ENCODE results near the gene SNAP23.
A peak's percentile ranks its signal among the peaks of the same experiment; 100 is the strongest.

Gene SNAP23

DNA sequence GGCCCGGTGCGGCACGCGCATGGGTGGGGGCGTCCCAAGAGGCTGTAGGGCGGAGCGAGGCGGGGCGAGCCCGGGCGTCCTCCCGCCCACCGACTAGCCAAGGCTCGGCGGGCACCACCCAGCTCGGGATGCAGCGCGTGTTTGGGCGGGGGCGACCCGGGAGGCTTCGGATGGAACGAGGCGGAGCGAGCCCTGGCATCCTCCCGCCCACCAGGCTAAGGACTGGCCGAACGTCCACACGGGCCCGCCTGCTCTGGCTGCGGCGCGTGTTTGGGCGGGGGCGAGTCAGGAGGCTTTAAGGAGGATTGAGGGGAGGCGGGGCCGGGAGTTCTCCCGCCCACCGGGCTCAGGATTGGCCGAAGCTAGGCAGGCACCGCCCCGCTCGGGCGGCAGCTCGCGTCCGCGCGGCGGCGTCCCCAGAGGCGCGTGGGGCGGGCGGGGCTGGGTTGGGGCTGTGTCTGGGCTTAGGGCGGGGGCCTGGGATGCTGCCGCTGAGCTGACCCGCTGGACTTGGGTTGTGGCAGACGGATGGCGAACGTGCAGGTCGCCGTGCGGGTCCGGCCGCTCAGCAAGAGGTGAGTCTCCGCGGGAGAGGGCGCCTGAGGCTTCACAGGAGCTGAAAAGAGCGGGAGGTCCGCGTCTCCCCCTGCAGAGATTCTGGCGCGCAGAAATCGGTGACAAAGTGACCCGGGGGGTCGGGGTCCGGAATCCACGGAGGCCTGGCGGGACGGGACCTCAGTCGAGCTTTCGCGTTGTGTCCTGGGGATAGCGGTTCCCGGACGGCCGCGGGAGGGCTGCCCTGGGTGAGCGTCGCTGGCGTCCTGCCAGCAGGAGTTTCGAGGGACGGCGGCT is 80.0 kb downstream of the SNAP23 start, which contains the start of gene STARD9:
Gene STARD9 (plus strand): TSS at position 419 of the 852 bp plus-strand sequence. CDS start 110 bp downstream, at position 529.
- DNase-seq, result peak; percentile 93 to 94

DNA sequence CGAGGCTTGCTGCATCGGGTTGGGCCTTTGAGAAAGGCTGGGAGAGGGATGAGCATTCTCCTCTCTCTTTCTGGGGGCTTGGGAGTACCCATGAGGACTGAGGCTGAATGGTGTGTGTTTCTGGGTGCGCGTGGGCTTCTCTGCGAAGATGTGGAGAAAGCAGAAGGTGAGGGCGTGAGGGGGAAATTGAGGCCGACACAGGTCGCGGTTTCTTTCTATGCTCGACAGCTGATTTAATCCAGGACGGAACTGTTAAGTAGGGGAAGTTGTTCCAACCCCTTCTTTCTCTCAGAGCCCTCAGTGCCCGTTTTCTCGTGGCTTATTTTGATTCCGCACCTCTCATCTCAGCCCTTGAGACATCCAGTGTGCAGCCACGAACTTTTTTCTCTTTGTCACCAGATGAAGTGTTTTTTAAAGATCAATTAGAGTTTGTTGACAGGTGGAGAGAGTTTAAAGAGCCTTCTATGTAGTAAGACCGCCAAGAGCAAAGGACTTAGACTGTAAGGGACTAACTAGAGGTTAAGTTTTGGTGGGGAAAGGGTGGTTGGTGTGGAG is 80.7 kb downstream of the SNAP23 start:
- no peak for DNase-seq

DNA sequence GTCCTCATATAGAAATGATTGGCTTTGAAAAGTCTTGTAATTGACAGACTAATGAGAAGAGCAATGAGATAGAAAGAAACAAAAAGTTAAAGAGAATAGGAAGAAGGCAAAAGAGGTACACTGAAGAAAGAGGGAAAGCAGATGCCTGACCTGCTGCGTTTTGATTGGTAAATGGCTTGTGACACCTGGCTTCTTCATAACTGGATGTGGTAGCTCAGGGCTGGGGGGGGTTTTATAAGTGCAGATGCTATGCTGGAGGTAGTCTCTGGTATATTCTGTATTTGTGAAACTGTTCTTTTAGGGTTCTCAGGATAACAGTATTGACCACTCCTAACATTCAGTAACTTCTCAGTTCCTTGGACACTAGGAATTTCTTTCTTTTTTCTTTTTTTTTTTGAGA is 81.3 kb downstream of the SNAP23 start:
- no peak for DNase-seq

DNA sequence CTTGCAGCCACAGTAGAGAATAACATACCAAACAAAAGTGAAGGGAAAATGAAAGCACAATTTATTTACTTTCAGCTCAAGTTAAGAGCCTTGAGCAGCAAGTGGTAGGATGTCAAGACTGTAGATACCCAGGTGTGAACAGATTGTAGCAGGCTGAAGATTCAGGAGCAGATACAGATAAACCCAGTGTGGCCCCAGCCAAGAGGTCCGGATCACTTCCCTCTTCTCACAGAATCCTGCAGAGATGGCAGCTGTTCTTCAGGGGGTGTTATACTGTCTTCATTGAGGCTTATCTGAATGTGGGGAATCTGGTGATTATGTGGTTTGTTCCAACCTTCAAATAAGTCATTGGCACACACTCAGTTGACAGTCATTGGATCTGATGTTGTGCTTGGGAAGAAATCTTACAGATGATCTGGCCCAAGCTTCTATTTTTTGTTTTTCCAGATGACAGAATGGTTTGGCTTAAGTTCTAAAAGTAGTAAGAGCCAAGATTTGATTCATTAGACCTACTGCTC is 82.1 kb downstream of the SNAP23 start:
- DNase-seq, result no peak

DNA sequence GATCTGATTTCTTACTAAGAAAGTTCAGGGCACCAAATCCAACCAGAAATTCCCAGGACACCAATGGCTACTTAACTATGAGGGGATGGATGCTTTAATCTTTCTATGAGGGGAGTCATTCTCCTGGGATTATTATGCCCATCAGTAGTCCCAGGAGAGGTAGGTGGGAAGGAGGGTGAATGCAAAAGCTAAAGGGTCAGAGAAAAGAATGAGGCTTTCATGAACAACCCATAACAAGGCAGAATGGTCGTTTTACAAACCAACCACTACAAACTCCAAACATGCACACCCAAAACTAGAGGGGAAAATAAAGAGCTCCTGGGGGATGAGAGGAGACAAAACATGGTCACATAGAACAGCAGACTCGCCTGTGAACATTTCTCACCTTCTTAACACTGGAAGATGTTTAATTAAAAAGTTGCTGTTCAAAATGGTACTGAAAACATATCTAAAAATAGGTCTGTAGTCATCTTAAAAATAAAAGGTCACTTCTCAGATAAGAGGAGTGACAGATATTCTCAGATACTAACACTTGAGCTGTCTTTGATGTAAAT is 83.6 kb downstream of the SNAP23 start:
- no peak for DNase-seq

DNA sequence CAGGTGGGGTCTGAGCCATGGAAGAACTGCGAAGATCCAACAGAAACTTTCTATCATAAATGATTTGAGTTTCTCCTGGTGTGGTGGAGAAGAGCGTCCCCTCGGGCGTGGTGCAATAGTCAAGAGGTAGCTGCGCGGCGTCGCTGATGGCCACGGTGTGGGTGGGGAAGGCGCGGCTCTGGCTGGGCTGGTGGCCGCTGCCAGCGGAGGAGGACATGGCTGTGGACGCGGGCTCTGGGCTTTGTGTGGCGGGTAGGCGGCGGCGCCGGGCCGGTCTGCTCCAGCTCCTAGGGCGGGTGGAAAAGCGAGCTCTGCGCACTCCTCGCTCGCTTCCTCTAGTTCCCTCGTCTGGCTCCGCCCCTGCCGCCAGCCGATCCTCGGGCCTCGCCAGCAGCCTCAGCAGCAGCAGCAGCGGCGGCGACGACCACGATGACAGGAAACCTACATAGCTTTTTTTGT is 85.9 kb downstream of the SNAP23 start:
- peak; percentile 69 to 73 for DNase-seq

All from activated CD4-positive, alpha-beta T cell treated with anti-CD3 and anti-CD28 coated beads for 4 hours (primary cell).